Left lobe of liver (tissue), 2 donors: ENCODE results near the gene ELF4. TPM values are rescaled to one million over a fixed set of nuclear protein-coding genes. Genes with fewer than 3 reads are reported as not detected.

Experiments
- ATAC-seq: fragments of 200-7000 bp; cut with Tn5 transposase; one replicate; pipeline ENCODE4 v1.9.1; 2020; ENCODE audit warnings: mild to moderate bottlenecking, moderate library complexity
- DNase-seq: peaks from one replicate; pipeline ENCODE4 v3.0.0-alpha.2; 2020; ENCODE audit warnings: low spot score
- total RNA-seq: library from RNA; stranded (reverse); gene quantifications from one replicate; pipeline ENCODE4 v1.2.1, GENCODE V29; 2021
- donor health status: DM: no; HTN: no; CAD: no; lungs with moderate emphysema.
- donor health status: DM: no; HTN: yes; CAD: no.

Gene ELF4
- total RNA-seq, 1 donor from 2014 or later, result 1.4 TPM

DNA sequence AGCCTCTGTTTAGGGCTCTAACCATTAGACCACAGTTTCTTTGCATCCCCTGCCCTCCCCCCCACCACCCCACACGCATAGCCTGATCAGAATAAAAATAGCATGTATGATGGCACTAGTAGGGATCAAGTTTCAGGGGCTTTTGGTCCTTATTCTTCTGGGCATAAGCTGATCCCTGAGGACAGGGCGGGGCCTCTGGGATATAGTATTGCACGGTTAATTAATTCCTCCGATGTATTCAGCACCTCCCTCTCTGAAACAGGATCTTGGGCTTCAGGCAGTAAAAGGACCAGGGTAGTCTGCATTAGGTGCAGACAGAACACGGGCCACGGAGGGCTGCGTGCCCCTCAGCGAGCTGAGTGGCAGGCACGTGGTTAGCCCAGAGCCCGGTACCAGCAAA lies 57.1 kb downstream of the ELF4 start:
- no peak for ATAC-seq

DNA sequence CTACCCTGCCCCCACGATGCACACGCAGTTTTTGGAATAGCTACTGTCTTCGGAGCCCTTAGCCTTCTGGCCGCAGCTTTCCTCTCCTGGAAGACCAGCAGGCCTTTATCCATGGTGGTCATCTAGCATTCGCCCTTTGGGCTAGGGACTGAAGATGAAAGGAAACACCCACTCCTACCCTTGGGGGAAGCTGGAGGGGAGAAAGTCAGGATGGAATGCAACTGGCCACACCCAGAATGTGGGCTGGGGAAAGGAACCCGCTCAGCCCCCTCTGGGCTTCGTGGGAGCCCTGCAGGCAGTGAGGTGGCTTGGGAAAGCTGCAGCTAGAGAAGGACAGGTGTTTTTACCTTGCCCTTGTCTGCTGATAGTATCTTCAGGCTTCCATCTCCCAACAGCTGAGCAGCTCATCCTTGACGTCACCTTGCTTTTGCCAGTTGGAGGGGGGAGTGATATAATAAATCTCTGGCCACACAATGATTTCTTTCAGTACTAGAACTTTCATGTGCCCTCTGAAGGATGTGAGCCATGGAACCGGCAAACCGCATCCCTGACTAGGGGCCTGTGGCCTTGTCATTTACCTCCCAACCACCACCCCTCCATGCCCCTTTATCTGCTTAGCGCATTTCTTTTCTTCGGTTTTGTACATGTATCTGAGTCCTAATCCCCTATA lies 59.0 kb downstream of the ELF4 start:
- DNase-seq, result no peak

More for the DNA sequence above, 57.1 kb downstream of the ELF4 start:
- DNase-seq, result no peak

DNA sequence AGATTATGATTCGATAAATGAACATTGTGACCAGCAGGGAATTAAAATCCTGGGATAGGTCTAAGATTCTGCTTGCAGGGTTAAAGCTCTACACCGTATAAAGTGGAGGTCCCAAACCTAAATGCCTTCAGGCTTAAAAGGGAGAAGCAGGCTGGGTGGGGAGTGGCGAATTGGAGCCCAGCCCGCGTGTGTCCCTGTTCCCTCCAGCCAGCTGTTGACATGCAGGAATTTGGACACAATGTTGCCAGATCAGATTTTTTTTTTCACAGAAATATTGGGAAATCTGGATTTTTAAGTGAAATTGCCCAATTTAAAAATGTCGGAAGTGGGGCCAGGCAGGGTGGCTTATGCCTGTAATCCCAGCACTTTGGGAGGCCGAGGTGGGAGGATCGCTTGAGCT lies 60.5 kb downstream of the ELF4 start:
- ATAC-seq, result no peak
- DNase-seq, result no peak

More for the DNA sequence above, 59.0 kb downstream of the ELF4 start:
- no peak for ATAC-seq

GRCh38 chrX:130048686-130049222 lies 61.5 kb downstream of the ELF4 start:
- no peak for ATAC-seq

DNA sequence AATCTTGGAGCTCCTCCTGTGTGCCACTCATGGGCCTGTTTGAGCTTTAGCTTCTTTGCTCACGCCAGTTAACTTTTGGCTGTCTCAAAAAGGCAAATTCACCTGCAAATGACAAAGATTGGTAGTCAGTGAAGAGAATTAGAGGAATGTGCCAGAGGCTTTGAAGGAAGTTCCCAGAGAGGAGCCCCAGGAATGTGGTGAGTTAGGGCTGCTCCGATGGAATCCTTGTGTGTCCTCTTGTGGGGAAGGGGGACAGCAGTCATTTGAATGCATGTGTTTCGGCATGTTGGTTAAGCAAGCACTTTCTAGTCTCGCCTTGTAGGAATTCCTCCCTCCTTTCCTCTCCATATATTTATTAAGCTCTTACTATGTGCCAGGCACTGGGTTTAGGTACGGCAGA lies 62.9 kb downstream of the ELF4 start:
- no peak for ATAC-seq

More at GRCh38 chrX:130048686-130049222, 61.5 kb downstream of the ELF4 start:
- no peak for DNase-seq

DNA sequence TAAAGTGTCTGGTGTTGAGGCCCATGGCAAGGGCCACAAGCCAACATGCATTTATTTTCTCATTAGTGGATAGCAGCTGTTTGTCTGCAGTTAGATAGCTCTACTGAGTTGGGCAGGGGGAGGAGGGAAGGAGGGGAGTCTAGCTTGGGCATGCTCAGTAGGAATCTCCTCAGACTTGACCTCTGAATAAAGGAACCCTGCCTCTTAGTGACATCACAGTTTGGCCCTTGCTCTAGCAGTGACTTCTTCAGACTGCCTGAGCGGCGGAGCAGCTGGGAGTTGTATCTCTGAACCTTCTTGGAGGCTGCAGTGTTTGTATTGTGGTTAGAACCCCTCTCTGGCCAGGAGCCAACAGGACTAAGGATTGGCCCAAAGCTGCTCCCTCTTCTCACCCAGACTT lies 70.5 kb downstream of the ELF4 start:
- DNase-seq, result no peak
- no peak for ATAC-seq

More for the DNA sequence above, 62.9 kb downstream of the ELF4 start:
- no peak for DNase-seq

GRCh38 chrX:130034178-130034577 lies 76.1 kb downstream of the ELF4 start:
- no peak for DNase-seq
- peak; percentile 36 for ATAC-seq

GRCh38 chrX:130032552-130032951 lies 77.7 kb downstream of the ELF4 start:
- no peak for ATAC-seq

DNA sequence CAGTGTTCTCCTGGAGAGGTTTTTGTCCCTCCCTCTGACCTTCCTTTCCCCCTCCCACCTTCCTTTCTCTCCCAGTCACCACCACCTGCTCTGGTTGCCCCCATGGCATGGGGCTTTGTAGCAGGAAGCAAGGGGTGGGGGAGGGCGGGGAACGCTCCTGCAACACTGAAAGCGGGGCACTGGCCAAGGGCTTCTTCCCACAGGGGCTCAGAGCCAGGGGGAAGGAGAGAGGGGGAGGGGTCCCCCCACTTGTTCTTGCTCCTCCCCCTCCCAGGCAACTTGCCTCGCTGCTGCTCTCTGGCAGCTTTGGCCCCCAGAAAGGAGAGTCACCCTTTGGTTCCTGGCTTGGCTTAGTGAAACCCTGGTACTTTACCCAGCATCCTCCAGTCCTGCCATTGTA lies 79.5 kb downstream of the ELF4 start:
- ATAC-seq, result no peak
- no peak for DNase-seq

More at GRCh38 chrX:130032552-130032951, 77.7 kb downstream of the ELF4 start:
- DNase-seq, result no peak

DNA sequence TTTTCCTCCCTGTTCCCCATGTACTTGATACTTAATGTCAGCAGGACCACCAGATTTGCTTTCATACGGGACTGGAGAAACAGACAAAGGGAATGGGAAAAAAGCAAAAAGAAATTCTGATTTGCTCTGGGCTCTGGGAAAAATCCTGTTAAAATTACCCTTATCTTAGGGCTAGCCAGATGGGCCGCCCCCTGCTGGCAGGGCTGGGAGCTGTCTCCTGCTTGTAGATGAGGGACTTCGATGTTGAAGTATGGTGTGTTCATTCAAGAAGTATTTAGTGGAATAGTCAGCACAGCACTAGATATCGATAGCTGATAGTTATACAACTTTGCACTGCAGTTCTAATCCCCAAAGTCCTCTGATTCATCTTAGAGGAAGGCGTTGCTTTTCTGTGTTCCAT lies 82.1 kb downstream of the ELF4 start:
- ATAC-seq, result peak; percentile 74
- no peak for DNase-seq

- ATAC-seq (no peak), DNase-seq (no peak)
These were observed 82.7 kb downstream of the ELF4 start for GRCh38 chrX:130027569-130027968.

GRCh38 chrX:130025256-130025655 lies 85.0 kb downstream of the ELF4 start:
- DNase-seq (no peak), ATAC-seq (no peak)

DNA sequence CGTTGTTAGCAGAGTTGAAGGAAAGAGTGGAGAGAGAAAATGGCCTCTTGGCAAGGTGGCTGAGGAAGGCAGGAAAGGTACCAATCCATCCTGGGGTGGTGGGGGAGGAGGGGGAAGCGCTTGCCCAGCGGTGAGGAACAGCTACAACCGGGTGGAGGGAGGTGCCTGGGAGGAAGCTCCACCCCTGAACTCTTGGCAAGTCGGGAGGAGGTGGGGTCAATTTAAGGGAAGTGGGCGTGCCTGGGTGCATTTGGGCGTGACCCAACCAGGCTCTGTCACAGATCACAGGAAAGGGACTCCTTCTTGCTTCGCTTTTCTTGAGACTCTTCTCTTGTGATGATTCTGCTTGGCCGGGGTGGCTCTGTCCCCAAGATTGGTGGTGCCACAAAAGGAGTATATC lies 86.2 kb downstream of the ELF4 start:
- peak; percentile 87 for ATAC-seq
- DNase-seq, result peak; percentile 54

DNA sequence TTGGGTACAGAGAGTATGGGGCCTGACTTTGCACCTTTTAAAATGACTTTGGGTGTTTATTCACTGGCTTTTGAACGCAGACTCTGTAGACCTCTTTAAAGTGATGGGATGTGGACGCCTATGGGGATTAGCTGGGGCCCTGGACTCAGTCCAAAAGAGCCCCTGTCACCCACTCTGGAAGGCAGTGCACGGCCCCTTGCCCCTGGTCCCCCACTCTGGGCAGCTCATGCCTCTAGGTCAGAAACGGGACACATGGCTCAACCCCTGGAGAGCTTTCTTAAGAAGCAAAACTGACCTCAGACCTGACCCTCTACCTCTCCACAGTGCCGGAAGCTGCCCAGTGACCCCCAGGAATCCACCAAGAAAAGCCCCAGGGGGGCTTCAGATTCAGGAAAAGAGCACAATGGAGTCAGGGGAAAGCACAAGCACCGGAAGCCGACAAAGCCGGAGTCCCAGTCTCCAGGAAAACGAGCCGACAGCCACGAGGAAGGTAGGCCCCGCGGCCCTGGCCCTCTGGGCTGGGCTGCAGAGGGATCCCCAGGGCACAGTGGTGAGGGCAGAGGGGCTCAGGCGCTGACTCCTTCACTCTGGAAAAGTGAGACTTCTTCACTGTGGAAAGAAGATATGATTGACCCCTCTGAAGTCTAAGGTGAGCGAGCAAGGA lies 89.5 kb downstream of the ELF4 start:
- DNase-seq (no peak), ATAC-seq (no peak)

DNA sequence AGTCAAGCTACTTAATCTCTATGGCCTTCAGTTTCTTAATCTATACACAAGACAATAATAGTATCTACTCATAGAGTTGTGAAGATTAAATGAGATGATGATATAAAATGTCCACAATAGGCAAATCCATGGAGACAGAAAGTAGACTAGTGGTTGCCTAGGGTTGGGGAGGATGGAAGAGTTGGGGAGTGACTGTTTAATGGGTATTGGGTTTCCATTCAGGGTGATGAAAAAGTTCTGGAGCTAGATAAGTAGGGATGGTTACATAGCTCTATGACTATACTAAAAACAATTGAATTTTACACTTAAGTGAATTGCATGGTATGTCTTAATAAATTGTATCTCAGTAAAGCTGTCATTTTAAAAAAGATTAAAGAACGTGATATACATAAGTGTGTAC lies 92.2 kb downstream of the ELF4 start:
- ATAC-seq (no peak), DNase-seq (no peak)

GRCh38 chrX:130015181-130015580 lies 95.1 kb downstream of the ELF4 start:
- ATAC-seq (no peak), DNase-seq (no peak)

Other genes with a start within 250 kb of the ELF4 start
- gene UTP14A, start 204.3 kb downstream of the ELF4 start, total RNA-seq, result 5.1 TPM
- gene BCORL1, start 127.9 kb downstream of the ELF4 start, total RNA-seq, result 8.1 TPM
- 89.5 TPM for gene AIFM1, start 55.3 kb upstream of the ELF4 start, total RNA-seq
- 0.15 TPM for gene RAB33A, start 61.5 kb upstream of the ELF4 start, total RNA-seq
- 1.1 TPM for gene ZNF280C, start 158.4 kb upstream of the ELF4 start, total RNA-seq
- 2.3 TPM for gene SLC25A14, start 229.4 kb upstream of the ELF4 start, total RNA-seq